C4-2B (cell line): ENCODE data around the gene ATP1A2.
"Not testable (repeated sequence)": the region's sequence is repeated elsewhere in the genome, so short reads cannot be mapped to it uniquely, and the experiment has no call there.

Experiments
- H3K27ac ChIP-seq: fragments of 450-650 bp; 2 replicates; pipeline ENCODE4 v1.5.1; 2017
- CTCF ChIP-seq: fragments of 450-650 bp; conservative IDR thresholded peaks from 2 replicates; pipeline ENCODE4 v1.5.1; 2017; ENCODE audit warnings: mild to moderate bottlenecking
- ZFX ChIP-seq: fragments of 450-650 bp; IDR thresholded peaks from 2 replicates; pipeline ENCODE4 v1.6.1; 2017

ATP1A2 gene

GRCh38 chr1:160104486-160104885 lies 11.1 kb upstream of the ATP1A2 start:
- TF ChIP-seq ZFX (no peak), CTCF (no peak)
- H3K27ac ChIP-seq: no peak overlapping the region

DNA sequence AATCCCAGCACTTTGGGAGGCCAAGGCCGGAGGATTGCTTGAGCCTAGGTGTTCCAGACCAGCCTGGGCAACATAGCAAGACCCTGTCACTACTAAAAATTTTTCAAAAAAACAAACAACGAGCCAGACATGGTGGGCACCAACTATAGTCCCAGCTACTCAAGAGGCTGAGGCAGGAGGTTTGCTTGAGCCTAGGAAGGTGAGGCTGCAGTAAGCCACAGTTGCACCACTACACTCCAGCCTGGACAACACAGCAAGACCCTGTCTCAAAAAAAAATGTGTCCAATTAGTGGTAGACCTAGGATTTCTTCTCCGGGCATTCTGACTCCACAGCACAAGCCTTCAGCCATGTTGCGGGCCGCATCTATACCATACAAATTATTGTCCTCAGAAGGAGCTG lies 10.4 kb upstream of the ATP1A2 start:
- H3K27ac ChIP-seq: no peak overlapping the region
- TF ChIP-seq ZFX (no peak), CTCF (no peak)

- TF ChIP-seq ZFX: no peak
- no peak for TF ChIP-seq CTCF
- H3K27ac ChIP-seq: no peak overlapping the region
Measured at GRCh38 chr1:160107512-160107911, 8.0 kb upstream of the ATP1A2 start.

DNA sequence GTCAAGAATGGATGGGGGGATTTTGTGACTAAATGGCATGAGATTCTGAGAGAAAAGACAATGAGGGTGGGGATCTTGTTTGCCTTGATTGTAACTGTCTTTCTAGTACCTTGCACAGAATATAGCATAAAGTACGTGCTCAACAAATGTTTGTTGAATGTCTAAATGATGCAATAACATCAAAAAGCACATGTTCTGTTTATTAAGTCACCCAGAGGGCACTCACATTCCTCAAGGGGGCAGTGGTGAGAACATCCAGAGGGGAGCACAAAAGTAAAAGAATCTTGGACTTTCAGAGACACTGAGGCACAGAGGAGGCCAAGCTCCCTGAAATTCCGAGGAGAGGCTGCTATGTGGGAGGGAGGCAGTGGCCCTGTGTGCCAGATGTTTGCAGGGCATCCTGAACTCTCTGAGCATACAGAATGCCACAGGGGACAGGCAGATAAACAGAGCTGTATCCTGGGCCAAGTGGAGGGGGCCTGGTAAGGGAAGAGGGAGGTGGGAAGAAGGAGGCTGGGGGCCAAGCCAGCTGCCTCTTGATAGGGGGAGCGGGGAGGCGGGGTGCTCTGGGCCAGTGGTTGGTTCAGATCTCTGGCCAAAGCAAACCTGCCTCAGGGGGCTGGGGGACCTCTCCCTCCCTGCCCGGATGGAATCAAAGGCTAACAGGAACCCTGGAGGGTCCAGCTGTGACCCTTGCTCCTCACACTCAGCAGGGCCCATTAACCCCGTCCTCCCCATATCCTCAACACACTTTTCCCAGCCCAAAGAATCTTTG lies 6.5 kb upstream of the ATP1A2 start:
- TF ChIP-seq ZFX: no peak
- no peak; the same call in 1 of the 2 replicates for TF ChIP-seq CTCF

GRCh38 chr1:160109686-160110085 lies 5.9 kb upstream of the ATP1A2 start:
- no peak overlapping the region; the same call in 1 of the 2 replicates for H3K27ac ChIP-seq
- TF ChIP-seq ZFX (no peak), CTCF (no peak)

More for the DNA sequence above, 6.5 kb upstream of the ATP1A2 start:
- 0 out of 2 replicates have a peak overlapping the region, but pooled peaks have one; percentile 2 for H3K27ac ChIP-seq

DNA sequence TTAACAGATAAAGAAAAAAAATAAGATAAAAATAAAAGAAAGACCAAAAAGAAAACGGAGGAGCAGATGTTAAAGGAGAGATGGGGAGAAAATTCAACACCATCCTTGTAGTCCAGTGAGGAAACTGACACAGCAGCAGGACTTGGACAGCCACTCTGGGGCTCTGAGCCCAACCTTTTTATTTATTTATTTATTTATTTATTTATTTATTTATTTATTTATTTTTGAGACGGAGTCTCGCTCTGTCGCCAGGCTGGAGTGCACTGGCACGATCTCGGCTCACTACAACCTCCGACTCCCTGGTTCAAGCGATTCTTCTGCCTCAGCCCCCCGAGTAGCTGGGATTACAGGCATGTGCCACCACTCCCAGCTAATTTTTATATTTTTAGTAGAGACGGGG lies 4.1 kb upstream of the ATP1A2 start:
- not testable (repeated sequence) for H3K27ac ChIP-seq

DNA sequence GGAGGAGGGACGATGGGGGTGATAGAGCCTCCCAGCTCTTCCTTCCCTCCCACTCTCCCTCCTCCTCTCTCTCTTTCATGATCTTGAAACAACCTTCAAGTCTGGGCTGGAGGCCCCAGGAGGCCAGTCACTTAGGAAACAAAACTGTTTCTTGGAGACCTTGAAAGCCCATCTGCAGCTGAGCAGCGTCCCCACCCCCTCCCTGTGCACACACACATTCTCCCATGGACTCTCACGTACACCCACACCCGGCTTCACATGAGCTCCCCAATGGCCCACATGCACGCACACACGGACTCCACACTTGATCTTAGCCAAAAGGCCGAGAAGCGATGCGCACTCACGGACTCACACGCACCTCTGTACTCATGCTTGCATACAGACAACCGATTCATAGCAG lies 3.2 kb upstream of the ATP1A2 start:
- TF ChIP-seq ZFX (no peak), CTCF (no peak)
- no peak overlapping the region for H3K27ac ChIP-seq

DNA sequence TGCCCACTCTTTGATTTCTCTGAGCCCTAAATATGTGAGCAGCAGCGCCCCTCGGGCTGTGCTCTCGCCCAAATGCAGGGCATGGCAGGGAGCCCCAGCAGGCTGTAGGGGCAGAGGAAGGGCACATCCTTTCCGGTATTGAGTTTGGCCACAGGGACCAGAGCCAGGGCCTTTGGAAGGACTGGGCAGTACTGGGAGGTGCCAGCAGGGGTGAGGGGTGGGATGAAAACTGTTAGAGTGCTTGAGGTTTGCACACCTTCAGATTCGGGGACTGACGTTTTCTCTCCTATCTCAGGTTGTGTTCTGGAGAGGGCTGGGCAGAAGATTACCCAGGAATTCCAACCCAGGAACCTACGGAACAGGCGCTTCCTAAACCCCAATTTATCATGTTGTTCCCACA lies 2.2 kb upstream of the ATP1A2 start:
- TF ChIP-seq ZFX (no peak), CTCF (no peak)
- no peak overlapping the region for H3K27ac ChIP-seq
